Upper lobe of right lung (tissue), 1 donor: Measurements from ENCODE around the gene MAP7. TPM values are rescaled to one million over a fixed set of nuclear protein-coding genes. Genes with fewer than 3 reads are reported as not detected.

Experiments used
- ATAC-seq: fragments of 200-7000 bp; cut with Tn5 transposase; one replicate; pipeline ENCODE4 v1.9.1; 2020; ENCODE audit warnings: mild to moderate bottlenecking, moderate library complexity
- DNase-seq: peaks from one replicate; pipeline ENCODE4 v3.0.0-alpha.2; 2020
- H3K27ac ChIP-seq: fragments of 200-600 bp; one replicate; pipeline ENCODE4 v1.8.0; 2022
- H3K27me3 ChIP-seq: fragments of 200-600 bp; one replicate; pipeline ENCODE4 v1.8.0; 2022; ENCODE audit warnings: mild to moderate bottlenecking
- H3K36me3 ChIP-seq: fragments of 200-600 bp; one replicate; pipeline ENCODE4 v1.8.0; 2022
- H3K4me1 ChIP-seq: fragments of 200-600 bp; one replicate; pipeline ENCODE4 v1.8.0; 2022
- H3K4me3 ChIP-seq: fragments of 200-600 bp; one replicate; pipeline ENCODE4 v1.8.0; 2022; ENCODE audit warnings: mild to moderate bottlenecking
- H3K9me3 ChIP-seq: fragments of 200-600 bp; one replicate; pipeline ENCODE4 v1.8.0; 2022
- CTCF ChIP-seq: fragments of 200-600 bp; IDR thresholded peaks from one replicate; pipeline ENCODE4 v1.8.0; 2022; ENCODE audit warnings: antibody characterized with exemption
- intact Hi-C: fragments of 100-400 bp; cut with DNase I; formaldehyde crosslinking; loops from one replicate; pipeline ENCODE4 v1.11.0; 2022
- total RNA-seq: library from RNA; stranded (reverse); fragmentation: NEBNext Ultra II Directional; extraction: Animal tissue kit (Norgen Biotek cat#: 25700); gene quantifications from one replicate; pipeline ENCODE4 v1.2.1, GENCODE V29; 2021
- donor health status: DM: no; HTN: yes; CAD: no; lungs with severe emphysema.

Gene MAP7
- total RNA-seq, 1 donor from 2014 or later = 23.2 TPM

DNA sequence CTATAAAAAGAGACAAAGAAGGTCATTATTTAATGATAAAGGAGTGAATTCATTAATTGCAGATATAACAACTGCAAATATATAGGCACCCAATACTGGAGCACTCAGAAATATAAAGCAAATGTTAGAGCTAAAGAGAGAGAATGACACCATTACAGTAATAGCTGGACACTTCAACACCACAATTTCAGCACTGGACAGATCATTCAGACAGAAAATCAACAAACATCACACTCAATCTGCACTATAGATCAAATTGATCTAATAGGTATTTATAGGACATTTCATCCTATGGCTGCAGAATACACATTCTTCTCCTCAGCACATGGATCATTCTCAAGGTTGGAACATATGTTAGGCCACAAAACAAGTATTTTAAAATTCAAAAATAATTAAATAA, 72.7 kb downstream of the MAP7 start:
- no peaks in the 10 kb centered on the region for H3K36me3 ChIP-seq
- intact Hi-C loops = no loop called here
- H3K9me3 ChIP-seq = no peaks in the 10 kb centered on the region
- DNase-seq (no peak), ATAC-seq (no peak)
- peaks cover under 1% of the 10 kb centered on the region for H3K4me1 ChIP-seq
- no peak for TF ChIP-seq CTCF
- H3K27ac ChIP-seq = no peak overlapping the region
- H3K4me3 ChIP-seq = no peak overlapping the region
- H3K27me3 ChIP-seq = no peaks in the 10 kb centered on the region

- no peak for TF ChIP-seq CTCF
- H3K36me3 ChIP-seq = no peaks in the 10 kb centered on the region
- H3K27me3 ChIP-seq = no peaks in the 10 kb centered on the region
- H3K4me3 ChIP-seq = no peak overlapping the region
- no peak for ATAC-seq
- DNase-seq = no peak
- H3K9me3 ChIP-seq = no peaks in the 10 kb centered on the region
- no peak overlapping the region for H3K27ac ChIP-seq
- H3K4me1 ChIP-seq = peaks cover 7% of the 10 kb centered on the region
- intact Hi-C loops = no loop called here
Observed at GRCh38 chr6:136475686-136476085, 74.5 kb downstream of the MAP7 start.

DNA sequence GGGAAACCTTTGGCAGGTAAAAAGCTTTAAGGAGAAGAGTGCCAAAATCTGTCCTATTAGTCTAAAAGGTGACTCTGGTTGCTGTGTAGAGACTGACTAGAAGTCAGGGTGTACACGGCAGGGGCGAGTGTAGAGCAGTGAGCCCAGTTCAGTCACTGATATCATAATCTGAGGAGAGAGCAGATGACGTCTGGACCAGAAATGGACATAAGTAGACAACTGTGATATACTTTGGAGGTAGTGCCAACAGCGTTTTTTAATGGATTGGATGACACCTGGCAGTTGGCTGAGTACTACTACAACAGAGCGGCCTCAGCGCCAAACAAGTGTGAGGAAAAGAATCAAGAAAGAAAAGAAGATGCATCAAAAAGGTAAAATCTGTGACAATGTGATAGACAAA, 76.0 kb downstream of the MAP7 start:
- Histone ChIP-seq H3K4me1 (peaks cover 7% of the 10 kb centered on the region), H3K9me3 (no peaks in the 10 kb centered on the region), H3K4me3 (no peak overlapping the region), H3K27me3 (no peaks in the 10 kb centered on the region), H3K36me3 (no peaks in the 10 kb centered on the region), H3K27ac (no peak overlapping the region)
- ATAC-seq = no peak
- no peak for DNase-seq
- no peak for TF ChIP-seq CTCF
- intact Hi-C loops = no loop called here

DNA sequence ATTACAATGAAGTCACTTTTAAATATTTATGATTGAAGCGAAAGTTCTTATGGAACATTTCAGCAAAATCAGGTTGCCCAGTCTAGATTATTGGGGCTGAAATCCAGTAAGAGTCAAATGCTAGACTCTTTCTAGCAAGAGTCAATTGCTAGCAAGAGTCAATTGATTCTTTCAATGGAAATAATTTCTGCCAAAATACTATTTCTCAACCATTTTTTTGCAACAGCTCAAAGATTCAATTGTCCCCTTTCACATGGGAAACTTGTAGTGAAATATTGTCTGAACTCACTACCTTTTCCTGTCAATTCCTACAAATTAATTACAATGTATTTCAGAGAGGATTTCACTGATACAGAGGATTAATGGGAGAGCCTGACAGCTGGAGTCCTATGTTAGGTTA, 78.3 kb downstream of the MAP7 start:
- Histone ChIP-seq H3K9me3 (no peaks in the 10 kb centered on the region), H3K4me1 (peaks cover 7% of the 10 kb centered on the region), H3K36me3 (no peaks in the 10 kb centered on the region), H3K4me3 (no peak overlapping the region), H3K27ac (no peak overlapping the region), H3K27me3 (no peaks in the 10 kb centered on the region)
- intact Hi-C loops = no loop called here
- no peak for DNase-seq
- no peak for ATAC-seq
- no peak for TF ChIP-seq CTCF

- H3K27ac ChIP-seq = no peak overlapping the region
- H3K9me3 ChIP-seq = no peaks in the 10 kb centered on the region
- intact Hi-C loops = no loop called here
- DNase-seq = no peak
- no peak for ATAC-seq
- H3K36me3 ChIP-seq = no peaks in the 10 kb centered on the region
- H3K4me3 ChIP-seq = no peak overlapping the region
- H3K4me1 ChIP-seq = peaks cover 7% of the 10 kb centered on the region
- H3K27me3 ChIP-seq = no peaks in the 10 kb centered on the region
- no peak for TF ChIP-seq CTCF
Observed at GRCh38 chr6:136471372-136471771, 78.8 kb downstream of the MAP7 start.

DNA sequence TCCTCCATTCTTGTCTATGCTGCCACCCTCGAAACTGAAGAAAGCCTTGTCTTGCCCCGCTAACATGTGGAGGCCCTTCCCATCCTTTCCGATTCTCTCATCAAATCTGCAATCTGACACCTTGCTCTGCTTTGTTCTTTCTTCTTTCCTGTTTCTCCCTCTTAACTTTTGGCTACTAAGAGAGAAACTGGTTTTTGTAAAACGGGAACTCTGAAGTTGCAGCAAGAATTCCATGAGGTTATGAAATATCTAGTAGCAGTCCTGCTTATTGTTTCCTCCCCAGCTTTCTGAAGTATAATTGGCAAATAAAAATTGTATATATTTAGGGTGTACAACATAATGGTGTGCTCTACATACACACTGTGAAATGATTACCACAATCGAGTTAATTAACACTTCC, 80.2 kb downstream of the MAP7 start:
- H3K4me1 ChIP-seq = peaks cover 7% of the 10 kb centered on the region
- ATAC-seq (peak; percentile 56), DNase-seq (no peak)
- no peaks in the 10 kb centered on the region for H3K27me3 ChIP-seq
- no peaks in the 10 kb centered on the region for H3K9me3 ChIP-seq
- intact Hi-C loops = no loop called here
- H3K4me3 ChIP-seq = no peak overlapping the region
- no peak overlapping the region for H3K27ac ChIP-seq
- no peak for TF ChIP-seq CTCF
- no peaks in the 10 kb centered on the region for H3K36me3 ChIP-seq
